ENCODE results near the gene RUNX2.

DNA sequence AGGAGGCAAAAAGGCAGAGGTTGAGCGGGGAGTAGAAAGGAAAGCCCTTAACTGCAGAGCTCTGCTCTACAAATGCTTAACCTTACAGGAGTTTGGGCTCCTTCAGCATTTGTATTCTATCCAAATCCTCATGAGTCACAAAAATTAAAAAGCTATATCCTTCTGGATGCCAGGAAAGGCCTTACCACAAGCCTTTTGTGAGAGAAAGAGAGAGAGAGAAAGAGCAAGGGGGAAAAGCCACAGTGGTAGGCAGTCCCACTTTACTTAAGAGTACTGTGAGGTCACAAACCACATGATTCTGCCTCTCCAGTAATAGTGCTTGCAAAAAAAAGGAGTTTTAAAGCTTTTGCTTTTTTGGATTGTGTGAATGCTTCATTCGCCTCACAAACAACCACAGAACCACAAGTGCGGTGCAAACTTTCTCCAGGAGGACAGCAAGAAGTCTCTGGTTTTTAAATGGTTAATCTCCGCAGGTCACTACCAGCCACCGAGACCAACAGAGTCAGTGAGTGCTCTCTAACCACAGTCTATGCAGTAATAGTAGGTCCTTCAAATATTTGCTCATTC is at the start of gene RUNX2:
- TF ChIP-seq, protein P1, sequence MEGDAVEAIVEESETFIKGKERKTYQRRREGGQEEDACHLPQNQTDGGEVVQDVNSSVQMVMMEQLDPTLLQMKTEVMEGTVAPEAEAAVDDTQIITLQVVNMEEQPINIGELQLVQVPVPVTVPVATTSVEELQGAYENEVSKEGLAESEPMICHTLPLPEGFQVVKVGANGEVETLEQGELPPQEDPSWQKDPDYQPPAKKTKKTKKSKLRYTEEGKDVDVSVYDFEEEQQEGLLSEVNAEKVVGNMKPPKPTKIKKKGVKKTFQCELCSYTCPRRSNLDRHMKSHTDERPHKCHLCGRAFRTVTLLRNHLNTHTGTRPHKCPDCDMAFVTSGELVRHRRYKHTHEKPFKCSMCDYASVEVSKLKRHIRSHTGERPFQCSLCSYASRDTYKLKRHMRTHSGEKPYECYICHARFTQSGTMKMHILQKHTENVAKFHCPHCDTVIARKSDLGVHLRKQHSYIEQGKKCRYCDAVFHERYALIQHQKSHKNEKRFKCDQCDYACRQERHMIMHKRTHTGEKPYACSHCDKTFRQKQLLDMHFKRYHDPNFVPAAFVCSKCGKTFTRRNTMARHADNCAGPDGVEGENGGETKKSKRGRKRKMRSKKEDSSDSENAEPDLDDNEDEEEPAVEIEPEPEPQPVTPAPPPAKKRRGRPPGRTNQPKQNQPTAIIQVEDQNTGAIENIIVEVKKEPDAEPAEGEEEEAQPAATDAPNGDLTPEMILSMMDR (IDR thresholded peaks at IDR 0.05) = no peak
- no peak for TF ChIP-seq POLR2A (IDR thresholded peaks at IDR 0.05)

All from testis (tissue), 2 donors.